ENCODE results near the gene PRDX5. TPM values are rescaled to one million over a fixed set of nuclear protein-coding genes. Genes with fewer than 3 reads are reported as not detected.
A peak's percentile ranks its signal among the peaks of the same experiment; 100 is the strongest.

PRDX5 gene
- polyA plus RNA-seq, 3 donors from 2014 or later = 319 to 558 (median 418) TPM

DNA sequence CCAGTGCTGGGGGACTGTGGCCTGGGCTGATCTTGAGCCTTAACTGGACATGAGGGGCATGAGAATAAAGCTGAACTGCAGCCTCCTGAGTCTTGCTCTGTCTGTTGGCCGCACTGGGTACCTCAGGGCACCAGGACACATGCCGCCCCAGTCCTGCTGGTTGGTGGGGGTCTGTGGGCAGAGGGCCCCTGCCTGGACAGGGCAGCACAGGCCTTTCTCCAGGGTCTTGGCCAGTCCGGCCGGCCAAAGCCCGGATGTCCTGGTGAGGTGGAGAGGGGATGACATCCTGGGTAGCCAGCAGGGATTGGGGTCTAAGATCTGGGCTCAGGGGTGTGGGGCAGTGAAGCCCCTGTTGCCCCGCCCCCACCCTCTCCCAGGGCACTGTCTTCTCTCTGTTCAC, 39.5 kb downstream of the PRDX5 start:
- H3K9me3 Mint-ChIP-seq = no peaks in the 10 kb centered on the region
- peaks cover 0 to 14% (median 3%) of the 10 kb centered on the region in 3 donors for H3K36me3 Mint-ChIP-seq
- no peak for DNase-seq
- H3K4me3 Mint-ChIP-seq = no peak overlapping the region
- peaks cover 17 to 30% of the 10 kb centered on the region in 2 donors for H3K4me1 Mint-ChIP-seq
- no peaks in the 10 kb centered on the region for H3K27me3 Mint-ChIP-seq (ENCODE audit: low read depth in 3 of 3)
- H3K27ac Mint-ChIP-seq = peak overlapping the region in 1 of 6 donors; percentile 45

DNA sequence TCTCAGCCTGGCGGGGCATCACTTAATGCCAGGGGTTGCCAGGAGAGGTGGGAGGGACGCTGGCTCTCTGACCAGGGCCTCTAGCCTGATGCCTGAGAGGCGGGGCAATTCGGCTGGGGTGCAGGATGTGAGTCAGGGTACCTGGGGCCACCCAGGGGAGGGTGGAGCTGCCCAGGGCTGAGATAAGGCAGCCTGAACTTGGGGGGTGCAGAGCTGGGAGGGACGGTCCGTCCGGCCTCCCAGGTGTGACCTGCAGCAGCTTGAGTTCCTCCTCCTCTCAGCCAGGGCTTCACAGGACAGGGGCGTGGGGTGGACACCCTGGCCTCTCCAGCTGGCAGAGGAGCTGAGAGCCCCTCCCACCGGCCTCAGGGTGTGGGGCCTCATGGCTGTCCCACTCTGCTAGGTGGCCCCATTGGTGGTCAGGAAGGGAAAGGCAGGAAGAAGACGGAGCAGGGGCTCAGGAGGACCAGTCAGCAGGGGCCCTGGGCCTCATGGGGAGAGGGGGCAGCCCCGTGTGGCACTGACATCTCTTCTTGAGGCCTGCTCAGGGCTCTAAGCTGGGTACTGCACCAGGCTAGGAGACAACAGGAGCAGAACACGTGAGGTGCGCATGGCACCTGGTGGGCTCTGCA, 40.1 kb downstream of the PRDX5 start:
- Mint-ChIP-seq H3K27me3 (ENCODE audit: low read depth in 3 of 3) (no peaks in the 10 kb centered on the region), H3K36me3 (peaks cover 2 to 14% (median 5%) of the 10 kb centered on the region in 3 donors), H3K9me3 (no peaks in the 10 kb centered on the region), H3K4me1 (peaks cover 17 to 30% of the 10 kb centered on the region in 2 donors), H3K27ac (peak overlapping the region in 4 of 6 donors; percentile 11 to 52 (median 36)), H3K4me3 (peak overlapping the region; percentile 44 to 71 (median 67))
- no peak for DNase-seq

DNA sequence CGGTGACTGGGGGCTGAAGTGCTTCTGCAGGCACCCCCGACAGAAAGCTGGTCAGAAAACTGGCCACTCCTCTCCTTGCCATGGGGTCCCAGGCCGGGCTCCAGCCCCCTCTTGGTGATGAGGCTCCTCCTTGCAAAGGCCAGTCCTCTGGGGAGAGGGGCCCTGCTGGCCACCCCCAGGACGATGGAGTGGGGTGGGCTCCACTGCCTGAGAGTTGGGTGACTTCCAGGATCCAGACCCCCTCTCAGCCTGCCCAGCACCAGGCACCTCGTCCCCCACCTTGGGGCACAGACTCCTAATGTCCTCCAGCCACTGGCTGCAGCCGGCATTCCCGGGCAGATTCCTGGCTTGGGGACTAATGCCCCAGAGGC, 40.6 kb downstream of the PRDX5 start:
- DNase-seq = no peak
- peaks cover 4 to 14% (median 6%) of the 10 kb centered on the region in 3 donors for H3K36me3 Mint-ChIP-seq
- H3K27ac Mint-ChIP-seq = peak overlapping the region in 1 of 6 donors; percentile 27
- H3K4me1 Mint-ChIP-seq = peaks cover 17 to 30% of the 10 kb centered on the region in 2 donors
- peak overlapping the region; percentile 33 to 71 (median 67) for H3K4me3 Mint-ChIP-seq
- no peaks in the 10 kb centered on the region for H3K9me3 Mint-ChIP-seq
- no peaks in the 10 kb centered on the region for H3K27me3 Mint-ChIP-seq (ENCODE audit: low read depth in 3 of 3)

DNA sequence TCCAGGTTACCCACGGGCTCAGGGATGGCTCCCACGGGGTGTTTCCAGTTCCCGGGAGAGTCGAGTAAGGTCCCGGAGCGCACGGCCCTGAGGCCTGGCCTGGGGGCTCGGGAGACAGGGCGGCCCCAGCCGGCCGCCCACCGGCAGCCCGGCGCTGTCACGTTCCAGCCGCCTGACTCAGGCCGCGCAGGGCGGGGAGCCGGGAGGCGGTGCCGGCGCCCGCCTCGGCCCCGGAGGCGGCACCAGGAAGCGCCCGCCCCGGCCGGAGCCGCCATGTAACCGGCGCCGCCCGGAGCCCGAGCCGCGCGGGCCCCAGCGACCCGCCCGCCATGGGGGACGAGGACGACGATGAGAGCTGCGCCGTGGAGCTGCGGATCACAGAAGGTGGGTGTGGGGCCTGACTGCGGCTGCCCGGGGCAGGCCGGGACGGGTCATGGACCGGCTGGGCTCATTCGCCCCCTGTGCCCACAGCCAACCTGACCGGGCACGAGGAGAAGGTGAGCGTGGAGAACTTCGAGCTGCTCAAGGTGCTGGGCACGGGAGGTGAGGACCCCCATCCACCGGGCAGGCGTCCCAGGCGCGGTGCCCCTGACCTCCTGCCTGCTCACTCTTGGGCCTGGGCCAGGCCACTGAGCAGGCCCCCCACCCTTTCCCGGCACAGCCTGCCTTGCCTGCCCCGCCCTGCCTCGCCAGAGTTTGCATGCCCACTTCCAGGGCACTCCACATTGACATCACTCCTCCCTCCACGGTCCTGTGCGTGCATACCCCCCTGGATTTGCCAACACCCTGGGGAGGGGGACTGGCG, 41.2 kb downstream of the PRDX5 start, which contains the start of gene RPS6KA4:
TSS of gene RPS6KA4 (plus strand) at position 256 of the 805 bp plus-strand sequence. CDS start at position 330, 74 bp downstream.
- Mint-ChIP-seq H3K27me3 (ENCODE audit: low read depth in 3 of 3) (no peaks in the 10 kb centered on the region), H3K4me1 (peaks cover 17 to 30% of the 10 kb centered on the region in 2 donors), H3K27ac (peak within 1 kb of the TSS; percentile 34 to 83 (median 70)), H3K36me3 (peaks cover 4 to 15% (median 7%) of the 10 kb centered on the region in 3 donors), H3K4me3 (peak within 1 kb of the TSS; percentile 81 to 93 (median 88)), H3K9me3 (no peaks in the 10 kb centered on the region)
- DNase-seq = peak; percentile 55 to 64 (median 60)

DNA sequence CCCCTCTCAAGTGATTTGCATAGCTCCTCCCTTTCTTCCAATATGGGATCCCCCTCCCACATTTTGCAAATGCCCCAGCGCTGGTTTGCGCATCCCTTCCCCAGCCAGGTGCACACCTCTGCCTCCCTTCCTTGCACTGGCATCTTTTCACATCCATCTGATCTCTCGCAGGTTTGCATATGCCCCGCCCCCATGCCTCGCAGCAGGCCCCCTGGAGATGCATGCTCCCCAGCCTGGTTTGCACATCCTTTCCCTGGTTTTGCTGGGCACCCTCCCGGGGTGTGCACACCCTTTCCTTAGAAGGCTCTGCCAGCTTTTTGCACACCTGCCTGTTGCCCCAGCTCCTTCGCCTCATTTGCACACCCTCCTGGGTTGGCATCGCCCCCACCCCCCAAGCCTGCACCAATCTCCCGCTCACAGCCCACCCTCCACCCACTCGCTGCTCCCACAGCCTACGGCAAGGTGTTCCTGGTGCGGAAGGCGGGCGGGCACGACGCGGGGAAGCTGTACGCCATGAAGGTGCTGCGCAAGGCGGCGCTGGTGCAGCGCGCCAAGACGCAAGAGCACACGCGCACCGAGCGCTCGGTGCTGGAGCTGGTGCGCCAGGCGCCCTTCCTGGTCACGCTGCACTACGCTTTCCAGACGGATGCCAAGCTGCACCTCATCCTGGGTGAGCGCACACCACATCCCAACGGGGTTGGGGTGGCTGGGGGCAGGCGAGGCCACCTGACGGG, 42.0 kb downstream of the PRDX5 start:
- H3K4me3 Mint-ChIP-seq = peak overlapping the region; percentile 81 to 93 (median 88)

DNA sequence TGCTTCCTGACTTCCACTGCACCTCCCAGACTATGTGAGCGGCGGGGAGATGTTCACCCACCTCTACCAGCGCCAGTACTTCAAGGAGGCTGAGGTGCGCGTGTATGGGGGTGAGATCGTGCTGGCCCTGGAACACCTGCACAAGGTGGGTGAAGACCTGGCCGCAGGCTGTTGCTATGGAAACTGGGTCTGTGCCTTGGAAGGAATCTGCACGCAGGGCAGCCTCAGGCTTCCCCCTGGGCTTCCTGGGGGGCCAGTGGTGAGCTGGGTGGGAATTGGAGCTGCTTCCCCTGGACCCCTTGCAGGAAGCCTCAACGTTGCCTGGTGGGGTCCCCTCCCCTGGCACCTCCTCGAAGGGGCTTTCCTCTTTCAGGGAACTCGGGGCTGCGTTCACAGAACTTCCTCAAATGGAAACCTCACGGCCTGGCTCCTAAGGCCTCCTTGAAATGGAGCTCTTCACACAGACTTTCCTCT, 42.6 kb downstream of the PRDX5 start:
- no peak for DNase-seq
- Mint-ChIP-seq H3K4me3 (peak overlapping the region; percentile 81 to 93 (median 88)), H3K36me3 (peaks cover 8 to 19% (median 11%) of the 10 kb centered on the region in 3 donors), H3K27ac (peak overlapping the region in 4 of 6 donors; percentile 24 to 76 (median 36)), H3K27me3 (ENCODE audit: low read depth in 3 of 3) (no peaks in the 10 kb centered on the region), H3K9me3 (no peaks in the 10 kb centered on the region), H3K4me1 (peaks cover 17 to 30% of the 10 kb centered on the region in 2 donors)

More for the DNA sequence above, 42.0 kb downstream of the PRDX5 start:
- H3K36me3 Mint-ChIP-seq = peaks cover 8 to 19% (median 11%) of the 10 kb centered on the region in 3 donors
- no peak for DNase-seq
- no peaks in the 10 kb centered on the region for H3K9me3 Mint-ChIP-seq
- H3K4me1 Mint-ChIP-seq = peaks cover 17 to 30% of the 10 kb centered on the region in 2 donors
- no peaks in the 10 kb centered on the region for H3K27me3 Mint-ChIP-seq (ENCODE audit: low read depth in 3 of 3)
- peak overlapping the region; percentile 34 to 83 (median 70) for H3K27ac Mint-ChIP-seq

DNA sequence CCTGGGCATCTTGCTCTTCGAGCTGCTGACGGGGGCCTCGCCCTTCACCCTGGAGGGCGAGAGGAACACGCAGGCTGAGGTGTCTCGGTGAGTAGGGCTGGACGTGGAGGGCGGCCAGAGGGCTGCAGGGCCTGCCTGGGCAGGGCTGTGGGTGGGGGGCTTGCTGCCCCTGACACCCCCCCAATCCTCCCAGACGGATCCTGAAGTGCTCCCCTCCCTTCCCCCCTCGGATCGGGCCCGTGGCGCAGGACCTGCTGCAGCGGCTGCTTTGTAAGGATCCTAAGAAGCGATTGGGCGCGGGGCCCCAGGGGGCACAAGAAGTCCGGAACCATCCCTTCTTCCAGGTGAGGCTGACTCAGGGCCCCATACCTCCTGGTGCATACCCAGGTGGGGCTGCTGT, 43.7 kb downstream of the PRDX5 start:
- no peak for DNase-seq
- H3K4me1 Mint-ChIP-seq = peaks cover 17 to 27% of the 10 kb centered on the region in 2 donors
- peaks cover 12 to 21% (median 15%) of the 10 kb centered on the region in 3 donors for H3K36me3 Mint-ChIP-seq
- no peaks in the 10 kb centered on the region for H3K27me3 Mint-ChIP-seq (ENCODE audit: low read depth in 3 of 3)
- peak overlapping the region in 1 of 6 donors; percentile 12 for H3K27ac Mint-ChIP-seq
- no peaks in the 10 kb centered on the region for H3K9me3 Mint-ChIP-seq
- H3K4me3 Mint-ChIP-seq = no peak overlapping the region

DNA sequence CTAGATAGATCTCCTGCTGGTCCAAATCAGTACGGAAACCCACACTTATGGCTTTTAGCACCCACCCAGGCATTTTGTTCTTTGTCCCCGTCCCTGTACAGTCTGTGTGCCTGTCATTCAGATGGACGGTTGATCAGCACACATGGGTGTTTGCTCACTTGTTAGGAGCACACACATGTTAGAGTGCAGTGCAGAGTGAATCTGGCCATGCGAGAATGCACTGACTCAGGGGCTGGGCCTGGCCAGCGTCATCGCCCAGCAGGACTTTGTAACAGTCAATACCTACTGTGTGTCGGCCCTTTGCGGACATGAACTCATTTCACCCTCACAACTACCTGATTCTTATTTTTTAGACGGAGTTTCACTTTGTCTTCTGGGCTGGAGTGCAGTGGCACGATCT, 44.4 kb downstream of the PRDX5 start:
- H3K4me3 Mint-ChIP-seq = peak overlapping the region in 2 of 5 donors; percentile 14 to 38
- peak overlapping the region in 1 of 6 donors; percentile 19 for H3K27ac Mint-ChIP-seq
- peaks cover 14 to 22% (median 17%) of the 10 kb centered on the region in 3 donors for H3K36me3 Mint-ChIP-seq
- H3K27me3 Mint-ChIP-seq (ENCODE audit: low read depth in 3 of 3) = no peaks in the 10 kb centered on the region
- H3K9me3 Mint-ChIP-seq = no peaks in the 10 kb centered on the region
- H3K4me1 Mint-ChIP-seq = peaks cover 17 to 26% of the 10 kb centered on the region in 2 donors
- DNase-seq = no peak

DNA sequence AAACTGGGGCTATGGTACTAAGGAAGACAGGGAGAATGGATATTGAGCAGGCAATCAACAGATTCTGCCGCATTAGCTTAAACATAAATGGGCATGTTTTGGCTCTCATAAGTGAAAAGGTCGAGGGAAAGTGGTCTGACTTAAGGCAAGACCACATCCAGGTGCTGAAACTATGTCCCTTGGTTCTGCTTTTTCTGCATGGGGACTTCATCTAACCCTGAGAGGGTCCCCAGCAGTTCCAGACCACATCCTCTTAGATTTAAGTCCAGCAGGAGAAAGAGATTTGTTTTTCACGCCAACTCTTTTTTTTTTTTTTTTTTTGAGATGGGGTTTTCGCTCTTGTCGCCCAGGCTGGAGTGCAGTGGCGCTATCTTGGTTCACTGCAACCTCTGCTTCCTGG, 46.5 kb downstream of the PRDX5 start:
- peaks cover 17 to 22% (median 19%) of the 10 kb centered on the region in 3 donors for H3K36me3 Mint-ChIP-seq
- H3K27ac Mint-ChIP-seq = peak overlapping the region in 1 of 6 donors; percentile 55
- H3K27me3 Mint-ChIP-seq (ENCODE audit: low read depth in 3 of 3) = no peaks in the 10 kb centered on the region
- no peak for DNase-seq
- H3K4me3 Mint-ChIP-seq = no peak overlapping the region
- H3K9me3 Mint-ChIP-seq = no peaks in the 10 kb centered on the region
- H3K4me1 Mint-ChIP-seq = peaks cover 16 to 18% of the 10 kb centered on the region in 2 donors

DNA sequence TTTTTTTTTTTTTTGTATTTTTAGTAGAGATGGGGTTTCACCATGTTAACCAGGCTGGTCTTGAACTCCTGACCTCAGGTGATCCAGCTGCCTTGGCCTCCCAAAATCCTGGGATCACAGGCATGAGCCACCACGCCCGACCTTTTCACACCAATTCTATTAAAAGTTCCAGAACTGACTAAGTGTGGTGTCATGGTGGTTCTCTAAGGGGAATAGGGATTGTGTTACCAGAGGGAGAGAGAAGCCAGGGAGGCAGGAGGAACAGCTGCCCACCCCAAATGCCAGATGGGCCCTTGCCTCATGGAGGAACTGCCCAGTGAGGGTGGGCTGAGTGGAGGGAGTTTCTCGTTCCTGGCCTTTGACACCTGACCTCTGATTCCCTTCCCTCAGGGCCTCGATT, 47.0 kb downstream of the PRDX5 start:
- H3K27me3 Mint-ChIP-seq (ENCODE audit: low read depth in 3 of 3) = no peaks in the 10 kb centered on the region
- H3K4me1 Mint-ChIP-seq = peaks cover 11 to 13% of the 10 kb centered on the region in 2 donors
- H3K36me3 Mint-ChIP-seq = peaks cover 17 to 22% (median 19%) of the 10 kb centered on the region in 3 donors
- no peak overlapping the region for H3K27ac Mint-ChIP-seq
- H3K9me3 Mint-ChIP-seq = no peaks in the 10 kb centered on the region
- H3K4me3 Mint-ChIP-seq = no peak overlapping the region
- no peak for DNase-seq

DNA sequence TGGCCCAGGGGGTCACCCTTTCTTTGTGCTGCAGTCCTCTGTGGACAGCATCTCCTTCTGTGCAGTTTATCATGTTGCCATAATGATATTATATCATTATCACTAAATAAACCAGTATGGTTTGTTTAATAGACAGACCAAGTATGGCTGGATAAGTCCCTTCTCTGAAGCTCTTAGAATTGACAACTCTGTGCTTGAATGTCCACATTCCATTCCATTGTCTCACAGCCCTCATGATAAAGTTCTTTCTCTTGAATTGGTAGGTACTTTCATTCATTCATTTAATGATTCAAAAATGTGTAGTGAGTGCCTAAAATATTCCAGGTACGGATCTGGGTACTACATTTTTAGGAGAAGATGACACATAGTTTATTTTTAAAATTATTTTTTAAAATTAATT, 48.8 kb downstream of the PRDX5 start:
- Mint-ChIP-seq H3K27ac (peak overlapping the region in 1 of 6 donors; percentile 55), H3K9me3 (no peaks in the 10 kb centered on the region), H3K4me1 (peaks cover 0 to 2% of the 10 kb centered on the region in 2 donors), H3K27me3 (ENCODE audit: low read depth in 3 of 3) (no peaks in the 10 kb centered on the region), H3K36me3 (peaks cover 14 to 19% (median 18%) of the 10 kb centered on the region in 3 donors), H3K4me3 (no peak overlapping the region)
- DNase-seq = no peak

DNA sequence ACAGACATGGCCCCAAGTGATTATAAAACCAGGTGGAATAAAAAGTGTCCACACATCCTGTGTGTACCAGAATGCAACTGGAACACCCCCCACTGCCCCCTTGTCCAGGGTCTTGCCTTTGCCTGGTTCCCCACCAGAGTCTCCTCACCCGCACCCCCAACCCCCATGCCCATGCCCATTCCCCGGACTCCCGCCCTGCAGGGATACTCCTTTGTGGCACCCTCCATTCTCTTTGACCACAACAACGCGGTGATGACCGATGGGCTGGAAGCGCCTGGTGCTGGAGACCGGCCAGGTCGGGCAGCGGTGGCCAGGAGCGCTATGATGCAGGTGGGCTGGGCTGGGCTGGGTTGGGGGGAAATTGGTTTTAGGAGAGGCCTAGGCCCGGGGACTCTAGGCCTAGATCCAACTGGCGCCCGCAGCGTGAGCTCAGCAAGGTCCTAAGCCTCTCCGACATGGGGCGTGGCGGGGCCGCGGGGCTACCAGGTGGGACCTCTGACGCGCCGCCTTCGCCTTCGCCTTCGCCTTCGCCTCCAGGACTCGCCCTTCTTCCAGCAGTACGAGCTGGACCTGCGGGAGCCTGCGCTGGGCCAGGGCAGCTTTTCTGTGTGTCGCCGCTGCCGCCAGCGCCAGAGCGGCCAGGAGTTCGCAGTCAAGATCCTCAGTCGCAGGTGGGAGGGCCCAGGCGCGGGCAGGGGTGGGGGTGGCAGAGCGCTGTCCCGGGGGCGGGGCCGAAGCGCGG, 50.2 kb downstream of the PRDX5 start:
- H3K4me3 Mint-ChIP-seq = no peak overlapping the region
- no peaks in the 10 kb centered on the region for H3K4me1 Mint-ChIP-seq
- H3K9me3 Mint-ChIP-seq = no peaks in the 10 kb centered on the region
- H3K27me3 Mint-ChIP-seq (ENCODE audit: low read depth in 3 of 3) = no peaks in the 10 kb centered on the region
- H3K27ac Mint-ChIP-seq = no peak overlapping the region
- peaks cover 11 to 16% (median 12%) of the 10 kb centered on the region in 3 donors for H3K36me3 Mint-ChIP-seq
- no peak for DNase-seq

DNA sequence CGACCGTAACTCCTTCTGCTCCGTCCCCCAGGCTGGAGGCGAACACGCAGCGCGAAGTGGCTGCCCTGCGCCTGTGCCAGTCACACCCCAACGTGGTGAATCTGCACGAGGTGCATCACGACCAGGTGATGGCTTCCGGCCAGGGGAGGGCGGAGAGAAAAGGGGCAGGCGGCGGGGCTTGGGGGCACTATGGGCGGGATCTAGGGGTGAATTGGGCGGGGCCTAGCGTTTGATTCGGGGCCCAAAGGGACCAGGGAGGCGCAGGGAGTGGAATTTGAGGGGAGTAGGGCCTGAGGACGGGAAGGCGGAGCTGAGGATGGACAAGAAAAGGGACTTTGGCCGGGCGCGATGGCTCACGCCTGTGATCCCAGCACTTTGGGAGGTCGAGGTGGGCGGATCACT, 50.8 kb downstream of the PRDX5 start:
- DNase-seq = no peak
- Mint-ChIP-seq H3K4me1 (no peaks in the 10 kb centered on the region), H3K4me3 (no peak overlapping the region), H3K36me3 (peaks cover 11 to 15% (median 12%) of the 10 kb centered on the region in 3 donors), H3K9me3 (no peaks in the 10 kb centered on the region), H3K27ac (peak overlapping the region in 1 of 6 donors; percentile 6), H3K27me3 (ENCODE audit: low read depth in 3 of 3) (no peaks in the 10 kb centered on the region)
